HCT116 (cell line): ENCODE results near the gene ZFR. TPM values are rescaled to one million over a fixed set of nuclear protein-coding genes. Genes with fewer than 3 reads are reported as not detected.

ENCODE experiments used
- ATAC-seq: fragments of 200-7000 bp; cut with Tn5 transposase; 2 replicates; pipeline ENCODE4 v1.9.1; 2020; ENCODE audit warnings: mild to moderate bottlenecking, moderate library complexity
- BruUV-seq: library from RNA; stranded (reverse); fragments of 400-500 nt; replicated peaks from 2 replicates; lab custom pipeline; 2021; lab: Mats Ljungman, UMichigan
- CTCF ChIA-PET: fragments of 300-600 bp; sonication (Branson Sonifier 250); formaldehyde crosslinking; loops from one replicate; lab custom pipeline; 2021; ENCODE audit warnings: antibody characterized with exemption; lab: Charles Lee
- POLR2A ChIA-PET: fragments of 300-600, 350-600 bp; sonication (Branson Sonifier 250); formaldehyde crosslinking; loops from one replicate; lab custom pipeline; 2021; ENCODE audit warnings: antibody characterized with exemption; lab: Charles Lee
- RAD21 ChIA-PET, 2 experiments: fragments of 300-600 bp; sonication (Branson Sonifier 250); formaldehyde crosslinking; loops; one replicate each; lab custom pipeline; 2023; ENCODE audit warnings: low total read pairs in 2 of 2; ENCODE audit not compliant: uncharacterized antibody in 2 of 2, unreplicated experiment in 2 of 2, low non-redundant PET in 1 of 2; lab: Charles Lee
- DNase-seq: peaks from one replicate; pipeline ENCODE4 v3.0.0-alpha.2; 2010; ENCODE audit warnings: low read depth, low spot score
- H2AFZ ChIP-seq: fragments of 200-600 bp; shearing (Covaris generic), sonication (generic); 2 replicates; pipeline ENCODE4 v1.6.1; 2017; ENCODE audit warnings: low read depth, mixed run types, mixed read lengths, antibody characterized with exemption, low read length; ENCODE audit not compliant: poor library complexity, severe bottlenecking
- H3K27ac ChIP-seq: 2 replicates; pipeline ENCODE4 v1.5.1; 2012; ENCODE audit warnings: low read depth, low read length
- H3K27me3 ChIP-seq: fragments of 200-600 bp; sonication (generic); 2 replicates; pipeline ENCODE4 v1.6.1; 2016; ENCODE audit warnings: mixed run types, low read length, mixed read lengths; ENCODE audit not compliant: insufficient read depth
- H3K36me3 ChIP-seq, 2 experiments: fragments of 200-500 bp in 1 of 2; fragments of 200-600 bp in 1 of 2; sonication (Bioruptor generic) in 1 of 2; sonication (generic) in 1 of 2; 2 replicates each; pipeline versions ENCODE4 v1.5.1 to v1.6.1; 2014 to 2016; ENCODE audit warnings: low read length in 2 of 2, inconsistent platforms in 1 of 2, mixed read lengths in 1 of 2, mixed run types in 1 of 2; ENCODE audit not compliant: insufficient read depth in 2 of 2, control insufficient read depth in 1 of 2
- H3K4me1 ChIP-seq, 2 experiments: fragments of 200-600 bp in 1 of 2; sonication (generic) in 1 of 2; 2 replicates each; pipeline versions ENCODE4 v1.5.1 to v1.6.1; 2012 to 2017; ENCODE audit warnings: low read length in 2 of 2, inconsistent platforms in 1 of 2, mild to moderate bottlenecking in 1 of 2, mixed read lengths in 1 of 2, mixed run types in 1 of 2, moderate library complexity in 1 of 2; ENCODE audit not compliant: insufficient read depth in 2 of 2, control insufficient read depth in 1 of 2
- H3K4me2 ChIP-seq: fragments of 200-600 bp; sonication (generic); 2 replicates; pipeline ENCODE4 v1.6.1; 2017; ENCODE audit warnings: mixed run types, low read length, mixed read lengths
- H3K4me3 ChIP-seq, 2 experiments: fragments of 200-600 bp in 1 of 2; sonication (generic) in 1 of 2; replicated peaks in 1 of 2; 2 replicates each; pipeline ENCODE4 v1.5.1; 2011 to 2016; ENCODE audit warnings: low read length in 2 of 2, control low read depth in 1 of 2, low read depth in 1 of 2, mild to moderate bottlenecking in 1 of 2, mixed read lengths in 1 of 2, mixed run types in 1 of 2
- H3K79me2 ChIP-seq: fragments of 200-600 bp; sonication (generic); 2 replicates; pipeline ENCODE4 v1.6.1; 2017; ENCODE audit warnings: mild to moderate bottlenecking, mixed run types, low read length, moderate library complexity, mixed read lengths; ENCODE audit not compliant: insufficient read depth
- H3K9ac ChIP-seq: fragments of 200-600 bp; sonication (generic); 2 replicates; pipeline ENCODE4 v1.6.1; 2016; ENCODE audit warnings: low read length, mixed read lengths
- H3K9me2 ChIP-seq: fragments of 200-600 bp; sonication (generic), shearing (Covaris generic); 2 replicates; pipeline ENCODE4 v1.6.1; 2017; ENCODE audit warnings: mixed run types, mild to moderate bottlenecking, moderate library complexity; ENCODE audit not compliant: insufficient read depth
- H3K9me3 ChIP-seq, 2 experiments: fragments of 200-500 bp in 1 of 2; fragments of 200-600 bp in 1 of 2; sonication (Bioruptor generic) in 1 of 2; sonication (generic) in 1 of 2; 2 replicates each; pipeline ENCODE4 v1.6.1; 2014 to 2017; ENCODE audit warnings: low read length in 2 of 2, mixed read lengths in 2 of 2, inconsistent platforms in 1 of 2, low read depth in 1 of 2, mild to moderate bottlenecking in 1 of 2, mixed run types in 1 of 2, moderate library complexity in 1 of 2; ENCODE audit not compliant: control insufficient read depth in 1 of 2, insufficient read depth in 1 of 2
- H4K20me1 ChIP-seq: fragments of 200-600 bp; sonication (generic), shearing (Covaris generic); 2 replicates; pipeline ENCODE4 v1.6.1; 2017; ENCODE audit warnings: mixed run types, mild to moderate bottlenecking, moderate library complexity; ENCODE audit not compliant: insufficient read depth
- CEBPB ChIP-seq: IDR thresholded peaks from 2 replicates; pipeline ENCODE4 v1.6.1; 2012; ENCODE audit warnings: low read depth
- CTCF ChIP-seq, 3 experiments: fragments of 200-600 bp in 1 of 3; sonication (generic) in 1 of 3; IDR thresholded peaks in 2 of 3; conservative IDR thresholded peaks in 1 of 3; 2 replicates each; pipeline ENCODE4 v1.5.1; 2012 to 2017; ENCODE audit warnings: low read depth in 2 of 3, low read length in 2 of 3, antibody characterized with exemption in 1 of 3, borderline replicate concordance in 1 of 3, control low read depth in 1 of 3, mild to moderate bottlenecking in 1 of 3, mixed read lengths in 1 of 3, mixed run types in 1 of 3, moderate library complexity in 1 of 3; ENCODE audit not compliant: insufficient read depth in 1 of 3
- EGR1 ChIP-seq: IDR thresholded peaks from 2 replicates; pipeline ENCODE4 v1.6.1; 2012; ENCODE audit warnings: low read depth
- ELF1 ChIP-seq: IDR thresholded peaks from 2 replicates; pipeline ENCODE4 v1.6.1; 2012; ENCODE audit warnings: low read depth, borderline replicate concordance
- EZH2 ChIP-seq: fragments of 200-600 bp; sonication (generic); IDR thresholded peaks from 2 replicates; pipeline ENCODE4 v1.6.1; 2017; ENCODE audit warnings: antibody characterized with exemption, mixed run types
- EZH2phosphoT487 ChIP-seq: fragments of 200-600 bp; IDR thresholded peaks from 2 replicates; pipeline ENCODE4 v1.6.1; 2018; ENCODE audit warnings: antibody characterized with exemption, borderline replicate concordance
- JUND ChIP-seq: IDR thresholded peaks from 2 replicates; pipeline ENCODE4 v1.6.1; 2012
- MAX ChIP-seq: IDR thresholded peaks from 2 replicates; pipeline ENCODE4 v1.6.1; 2012
- RAD21 ChIP-seq: IDR thresholded peaks from 2 replicates; pipeline ENCODE4 v1.6.1; 2012; ENCODE audit warnings: low read depth, mild to moderate bottlenecking
- SIN3A ChIP-seq: IDR thresholded peaks from 2 replicates; pipeline ENCODE4 v1.6.1; 2012; ENCODE audit warnings: low read depth
- SRF ChIP-seq: IDR thresholded peaks from 2 replicates; pipeline ENCODE4 v1.6.1; 2012; ENCODE audit warnings: low read depth
- YY1 ChIP-seq: IDR thresholded peaks from 2 replicates; pipeline ENCODE4 v1.6.1; 2011; ENCODE audit warnings: low read length, low read depth, moderate library complexity, mild to moderate bottlenecking; ENCODE audit not compliant: insufficient replicate concordance; ENCODE audit errors: extremely low read depth
- ZBTB33 ChIP-seq: IDR thresholded peaks from 2 replicates; pipeline ENCODE4 v1.6.1; 2011; ENCODE audit warnings: mild to moderate bottlenecking, low read length, moderate library complexity; ENCODE audit not compliant: insufficient replicate concordance; ENCODE audit errors: extremely low read depth
- ZNF274 ChIP-seq: fragments of 200-500 bp; sonication (Bioruptor generic); IDR thresholded peaks from 2 replicates; pipeline ENCODE4 v1.6.1; 2014; ENCODE audit warnings: mild to moderate bottlenecking, low read depth, low read length, inconsistent platforms
- intact Hi-C: fragments of 100-400 bp; cut with micrococcal nuclease; formaldehyde crosslinking; loops from 2 replicates; pipeline ENCODE4 v1.10.0; 2022
- total RNA-seq: library from RNA; stranded (reverse); gene quantifications from one replicate; pipeline ENCODE4 v1.2.1, GENCODE V29; 2021; ENCODE audit not compliant: unreplicated experiment

ZFR gene
- total RNA-seq, 1 experiment from 2014 or later: 65.7 TPM

DNA sequence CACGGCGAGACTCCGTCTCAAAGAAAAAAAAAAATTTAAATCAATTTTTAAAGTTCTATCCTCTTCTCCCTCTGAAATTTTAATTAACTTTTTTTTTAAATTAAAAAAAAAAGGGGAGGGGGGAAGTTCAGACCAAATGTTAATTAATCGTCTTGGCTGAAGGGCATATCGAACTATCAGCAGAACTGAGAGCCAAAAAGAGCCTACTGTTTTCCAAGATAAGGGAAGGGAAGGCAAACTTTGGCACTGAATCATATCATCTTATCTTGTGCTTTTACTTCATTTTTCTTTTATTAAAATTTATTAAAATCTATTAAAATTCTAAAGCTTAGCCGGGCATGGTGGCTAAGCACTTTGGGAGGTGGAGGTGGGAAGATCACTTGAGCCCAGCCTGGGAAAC, 85.9 kb downstream of the ZFR start:
- no peaks in the 10 kb centered on the region for H4K20me1 ChIP-seq
- H3K4me1 ChIP-seq: no peaks in the 10 kb centered on the region
- intact Hi-C loops: no loop called here
- H3K27ac ChIP-seq: no peak overlapping the region
- no TSS peak for BruUV-seq
- POLR2A ChIA-PET: no interaction called here
- H3K9me3 ChIP-seq: no peaks in the 10 kb centered on the region
- no peak for DNase-seq
- no peak overlapping the region for H3K4me3 ChIP-seq
- H3K9me2 ChIP-seq: no peaks in the 10 kb centered on the region
- no peak for TF ChIP-seq YY1
- no peak for TF ChIP-seq JUND
- no peak for TF ChIP-seq CTCF (IDR thresholded peaks at IDR 0.05 in 2 of 3, conservative IDR thresholded peaks at IDR 0.05 in 1 of 3; ENCODE audit: borderline replicate concordance in 1 of 3, insufficient read depth in 1 of 3, low read depth in 2 of 3, low read length in 2 of 3)
- no peak for TF ChIP-seq ELF1
- TF ChIP-seq EGR1: no peak
- no peak for TF ChIP-seq SIN3A
- TF ChIP-seq ZNF274: no peak
- H3K79me2 ChIP-seq: no peaks in the 10 kb centered on the region
- no peak overlapping the region for H2AFZ ChIP-seq
- RAD21 ChIA-PET: no interaction called here
- no peak overlapping the region for H3K4me2 ChIP-seq
- H3K9ac ChIP-seq: no peak overlapping the region
- CTCF ChIA-PET: no interaction called here
- peaks cover 19 to 29% of the 10 kb centered on the region in 2 experiments; a peak in 3 of 4 replicates for H3K36me3 ChIP-seq
- H3K27me3 ChIP-seq: no peaks in the 10 kb centered on the region
- ATAC-seq: no peak

DNA sequence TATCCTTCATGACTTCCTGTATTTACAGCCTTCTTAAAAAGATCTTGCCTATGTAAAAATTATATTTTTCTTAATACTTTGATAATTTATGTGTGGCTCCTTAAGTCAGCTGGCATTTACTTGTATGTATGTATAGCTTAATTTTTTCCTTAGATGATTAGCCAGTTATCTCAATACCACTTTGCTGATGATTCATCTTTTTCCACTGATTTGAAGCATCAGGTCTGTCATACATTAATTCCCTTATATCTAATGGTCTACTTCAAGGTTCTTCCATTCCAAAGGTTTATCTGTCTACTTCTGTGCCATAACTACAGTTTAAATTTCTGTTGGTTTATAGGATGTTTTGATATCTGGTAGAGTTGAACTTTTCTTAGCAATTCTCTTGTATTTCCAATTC, 86.9 kb downstream of the ZFR start:
- ChIA-PET POLR2A (no interaction called here), CTCF (no interaction called here), RAD21 (no interaction called here)
- H4K20me1 ChIP-seq: no peaks in the 10 kb centered on the region
- H3K79me2 ChIP-seq: no peaks in the 10 kb centered on the region
- H3K27ac ChIP-seq: no peak overlapping the region
- no peak for DNase-seq
- H3K9me2 ChIP-seq: no peaks in the 10 kb centered on the region
- H3K4me3 ChIP-seq: no peak overlapping the region
- no TSS peak for BruUV-seq
- H3K36me3 ChIP-seq: peaks cover 10 to 22% of the 10 kb centered on the region in 2 experiments; a peak in 3 of 4 replicates
- ATAC-seq: no peak
- no peak overlapping the region for H2AFZ ChIP-seq
- H3K9me3 ChIP-seq: no peaks in the 10 kb centered on the region
- H3K27me3 ChIP-seq: no peaks in the 10 kb centered on the region
- H3K4me2 ChIP-seq: no peak overlapping the region
- H3K4me1 ChIP-seq: no peaks in the 10 kb centered on the region
- intact Hi-C loops: no loop called here
- no peak overlapping the region for H3K9ac ChIP-seq
- no peak for TF ChIP-seq YY1
- no peak for TF ChIP-seq EGR1
- TF ChIP-seq JUND: no peak
- no peak for TF ChIP-seq CEBPB
- TF ChIP-seq RAD21: no peak
- TF ChIP-seq ZNF274: no peak
- no peak for TF ChIP-seq ZBTB33
- no peak for TF ChIP-seq MAX
- TF ChIP-seq EZH2: no peak
- no peak for TF ChIP-seq SRF
- TF ChIP-seq SIN3A: no peak
- TF ChIP-seq EZH2phosphoT487: no peak
